CD1c-positive myeloid dendritic cell (primary cell): ENCODE results near the gene SYCE1L.

ENCODE experiments used
- DNase-seq: peaks from one replicate; pipeline ENCODE4 v3.0.0-alpha.2; 2016; ENCODE audit errors: extremely low spot score

Gene SYCE1L

DNA sequence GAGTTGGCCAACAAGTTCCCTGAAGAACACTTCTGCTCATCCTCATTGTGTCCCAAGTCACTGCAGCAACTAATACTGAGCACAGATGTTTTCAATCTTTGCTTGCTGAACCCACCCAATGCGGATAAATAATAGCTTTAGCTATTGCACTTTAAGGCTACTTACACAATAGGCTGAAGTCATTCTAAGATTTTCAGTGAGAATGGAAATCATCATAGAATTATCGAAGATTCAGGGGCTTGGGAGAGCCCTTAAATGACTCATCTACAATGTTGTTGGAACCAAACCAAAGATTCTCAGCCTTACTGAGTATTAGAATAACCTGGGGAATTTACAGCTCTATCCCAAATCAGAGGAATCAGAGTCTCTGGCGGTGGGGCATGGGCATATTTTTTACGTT, 51.2 kb downstream of the SYCE1L start:
- no peak for DNase-seq
